ENCODE data around the gene UBE2D2.
A peak's percentile ranks its signal among the peaks of the same experiment; 100 is the strongest.
"Not testable (repeated sequence)": the region's sequence is repeated elsewhere in the genome, so short reads cannot be mapped to it uniquely, and the experiment has no call there.

UBE2D2 gene

GRCh38 chr5:139584137-139584536 is 23.0 kb downstream of the UBE2D2 start:
- no peak for DNase-seq

- DNase-seq, result not testable (repeated sequence)
Observed at GRCh38 chr5:139588116-139588515, 27.0 kb downstream of the UBE2D2 start.

- no peak for DNase-seq
Observed at GRCh38 chr5:139588962-139589361, 27.8 kb downstream of the UBE2D2 start.

- no peak for DNase-seq
Observed at GRCh38 chr5:139592289-139592688, 31.1 kb downstream of the UBE2D2 start.

GRCh38 chr5:139593076-139593475 is 31.9 kb downstream of the UBE2D2 start:
- not testable (repeated sequence) for DNase-seq

- DNase-seq, result no peak
Observed at GRCh38 chr5:139593716-139594319, 32.7 kb downstream of the UBE2D2 start.

- no peak for DNase-seq
Observed at GRCh38 chr5:139597134-139597533, 36.0 kb downstream of the UBE2D2 start.

- DNase-seq, result not testable (repeated sequence)
Observed at GRCh38 chr5:139598601-139598965, 37.4 kb downstream of the UBE2D2 start.

GRCh38 chr5:139600336-139600949 is 39.3 kb downstream of the UBE2D2 start:
- DNase-seq, result no peak

- DNase-seq, result no peak
Observed at GRCh38 chr5:139601429-139601828, 40.3 kb downstream of the UBE2D2 start.

GRCh38 chr5:139601948-139602347 is 40.8 kb downstream of the UBE2D2 start:
- not testable (repeated sequence) for DNase-seq

GRCh38 chr5:139605887-139606286 is 44.7 kb downstream of the UBE2D2 start:
- no peak for DNase-seq

GRCh38 chr5:139611703-139612584 is 50.8 kb downstream of the UBE2D2 start:
- no peak for DNase-seq

- DNase-seq, result no peak
Observed at GRCh38 chr5:139619861-139620260, 58.7 kb downstream of the UBE2D2 start.

GRCh38 chr5:139625398-139625797 is 64.3 kb downstream of the UBE2D2 start:
- DNase-seq, result not testable (repeated sequence)

- DNase-seq, result no peak
Observed at GRCh38 chr5:139630855-139631254, 69.7 kb downstream of the UBE2D2 start.

- no peak for DNase-seq
Observed at GRCh38 chr5:139631520-139632165, 70.5 kb downstream of the UBE2D2 start.

GRCh38 chr5:139633295-139634027 is 72.3 kb downstream of the UBE2D2 start:
- peak; percentile 54 for DNase-seq

GRCh38 chr5:139634028-139634325 is 72.8 kb downstream of the UBE2D2 start:
- no peak for DNase-seq

- no peak for DNase-seq
Observed at GRCh38 chr5:139634541-139634940, 73.4 kb downstream of the UBE2D2 start.

- no peak for DNase-seq
Observed at GRCh38 chr5:139635191-139635590, 74.1 kb downstream of the UBE2D2 start.

- peak; percentile 49 for DNase-seq
Observed at GRCh38 chr5:139635606-139636206, 74.6 kb downstream of the UBE2D2 start.
